ENCODE data around the gene ERF.

Gene ERF

GRCh38 chr19:42254850-42255765 lies at the start of gene ERF:
TSS of gene ERF (minus strand) at chr19:42255128. CDS start at chr19:42254999, 129 bp downstream.
- no peak for FAIRE-seq

- FAIRE-seq = no peak
Observed at GRCh38 chr19:42303876-42304275, 48.9 kb upstream of the ERF start.

GRCh38 chr19:42303101-42303464 lies 48.2 kb upstream of the ERF start:
- no peak for FAIRE-seq

GRCh38 chr19:42301646-42302203 lies 46.8 kb upstream of the ERF start, which contains the start of gene PRR19:
TSS of gene PRR19 (plus strand) at chr19:42302132. CDS start at chr19:42309585, 7,453 bp downstream.
- no peak for FAIRE-seq

GRCh38 chr19:42297039-42297438 lies 42.1 kb upstream of the ERF start:
- FAIRE-seq = no peak

GRCh38 chr19:42295831-42296525 lies 41.0 kb upstream of the ERF start:
- no peak for FAIRE-seq

GRCh38 chr19:42295342-42295741 lies 40.4 kb upstream of the ERF start:
- FAIRE-seq = no peak

- FAIRE-seq = no peak
Observed at GRCh38 chr19:42294471-42295137, 39.7 kb upstream of the ERF start.

- FAIRE-seq = no peak
Observed at GRCh38 chr19:42293948-42294347, 39.0 kb upstream of the ERF start.

GRCh38 chr19:42293540-42293939 lies 38.6 kb upstream of the ERF start:
- no peak for FAIRE-seq

GRCh38 chr19:42292963-42293362 lies 38.0 kb upstream of the ERF start:
- FAIRE-seq = no peak

GRCh38 chr19:42292042-42292960 lies 37.4 kb upstream of the ERF start:
- no peak for FAIRE-seq

GRCh38 chr19:42291435-42291810 lies 36.5 kb upstream of the ERF start:
- no peak for FAIRE-seq

- no peak for FAIRE-seq
Observed at GRCh38 chr19:42290523-42291434, 35.9 kb upstream of the ERF start.

- no peak for FAIRE-seq
Observed at GRCh38 chr19:42290136-42290522, 35.2 kb upstream of the ERF start.

- no peak for FAIRE-seq
Observed at GRCh38 chr19:42289556-42290041, 34.7 kb upstream of the ERF start.

GRCh38 chr19:42288881-42289555 lies 34.1 kb upstream of the ERF start:
- no peak for FAIRE-seq

GRCh38 chr19:42288387-42288786 lies 33.5 kb upstream of the ERF start:
- FAIRE-seq = no peak

GRCh38 chr19:42287827-42288107 lies 32.8 kb upstream of the ERF start:
- no peak for FAIRE-seq
